ENCODE data around the gene CFH.

CFH gene

GRCh38 chr1:196651079-196651478 lies 764 bp upstream of the CFH start:
- Mint-ChIP-seq H3K36me3 (no peaks in the 10 kb centered on the region), H3K9me3 (ENCODE audit: low read depth) (no peaks in the 10 kb centered on the region), H3K27me3 (peaks cover 2% of the 10 kb centered on the region), H3K4me1 (ENCODE audit: low read depth) (peaks cover 12% of the 10 kb centered on the region), H3K27ac (no peak overlapping the region), H3K4me3 (no peak overlapping the region)

DNA sequence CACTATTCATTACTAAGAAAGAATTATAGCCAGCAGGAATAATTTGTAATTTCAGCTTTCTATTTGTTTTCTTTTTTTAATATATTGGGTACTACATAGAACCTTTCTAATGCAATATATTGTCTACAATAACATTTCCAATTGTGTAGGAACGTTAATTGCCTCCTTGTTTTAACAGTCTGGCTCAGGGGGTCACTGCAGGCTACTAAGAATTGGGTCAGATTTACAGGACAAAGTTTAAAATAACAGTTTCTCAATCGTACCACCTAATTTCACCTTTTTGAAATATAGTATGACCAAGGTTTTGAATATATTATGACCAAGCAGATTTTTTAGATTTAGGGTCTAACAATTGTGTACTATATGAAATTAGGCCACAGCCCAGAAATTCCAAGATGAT lies 2.4 kb downstream of the CFH start:
- H3K9me3 Mint-ChIP-seq (ENCODE audit: low read depth) = no peaks in the 10 kb centered on the region
- no peaks in the 10 kb centered on the region for H3K36me3 Mint-ChIP-seq
- H3K27ac Mint-ChIP-seq = no peak overlapping the region
- peaks cover 12% of the 10 kb centered on the region for H3K4me1 Mint-ChIP-seq (ENCODE audit: low read depth)
- peaks cover 2% of the 10 kb centered on the region for H3K27me3 Mint-ChIP-seq
- no peak overlapping the region for H3K4me3 Mint-ChIP-seq

DNA sequence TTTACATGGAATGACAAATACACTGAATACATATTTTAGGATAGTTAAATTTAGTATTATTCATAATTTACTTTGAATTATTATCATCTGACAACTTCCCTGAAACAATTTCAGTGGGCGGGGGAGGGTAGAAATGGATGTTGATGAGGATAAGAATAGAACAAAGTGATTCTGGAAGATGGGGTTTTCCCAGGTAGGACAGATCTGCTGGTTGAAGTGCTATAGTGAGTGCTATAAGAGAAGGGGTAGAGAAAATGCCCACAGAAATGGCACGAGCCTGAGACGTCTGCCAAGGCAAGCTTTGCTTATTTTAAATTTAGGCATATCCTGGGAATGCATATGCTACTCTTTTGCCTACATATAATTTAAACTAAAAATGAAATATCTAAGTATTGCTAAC lies 3.2 kb downstream of the CFH start:
- Mint-ChIP-seq H3K27ac (no peak overlapping the region), H3K36me3 (no peaks in the 10 kb centered on the region), H3K27me3 (peaks cover 2% of the 10 kb centered on the region), H3K4me1 (ENCODE audit: low read depth) (peaks cover 12% of the 10 kb centered on the region), H3K4me3 (no peak overlapping the region), H3K9me3 (ENCODE audit: low read depth) (no peaks in the 10 kb centered on the region)

DNA sequence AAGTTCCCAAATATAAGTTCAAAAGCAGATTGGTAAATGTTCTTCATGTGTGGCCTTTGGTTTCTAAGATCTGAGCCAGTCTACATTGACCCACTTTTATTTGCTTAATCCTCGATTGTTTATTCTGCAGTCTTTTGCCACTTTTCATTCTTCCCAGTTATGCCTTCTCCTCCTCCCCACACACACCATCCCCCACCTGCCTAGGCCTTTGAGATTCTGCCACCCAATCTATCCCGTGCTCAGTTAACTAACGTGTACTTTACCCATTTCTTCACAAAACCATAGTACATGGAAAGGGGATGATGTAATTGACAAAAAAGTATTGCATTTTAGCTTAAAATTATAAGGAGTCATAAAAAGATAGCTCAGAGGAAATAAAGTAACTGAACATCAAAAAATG lies 3.7 kb downstream of the CFH start:
- H3K4me1 Mint-ChIP-seq (ENCODE audit: low read depth) = peaks cover 12% of the 10 kb centered on the region
- peaks cover under 1% of the 10 kb centered on the region for H3K27me3 Mint-ChIP-seq
- no peak overlapping the region for H3K27ac Mint-ChIP-seq
- no peaks in the 10 kb centered on the region for H3K36me3 Mint-ChIP-seq
- no peak overlapping the region for H3K4me3 Mint-ChIP-seq
- no peaks in the 10 kb centered on the region for H3K9me3 Mint-ChIP-seq (ENCODE audit: low read depth)

DNA sequence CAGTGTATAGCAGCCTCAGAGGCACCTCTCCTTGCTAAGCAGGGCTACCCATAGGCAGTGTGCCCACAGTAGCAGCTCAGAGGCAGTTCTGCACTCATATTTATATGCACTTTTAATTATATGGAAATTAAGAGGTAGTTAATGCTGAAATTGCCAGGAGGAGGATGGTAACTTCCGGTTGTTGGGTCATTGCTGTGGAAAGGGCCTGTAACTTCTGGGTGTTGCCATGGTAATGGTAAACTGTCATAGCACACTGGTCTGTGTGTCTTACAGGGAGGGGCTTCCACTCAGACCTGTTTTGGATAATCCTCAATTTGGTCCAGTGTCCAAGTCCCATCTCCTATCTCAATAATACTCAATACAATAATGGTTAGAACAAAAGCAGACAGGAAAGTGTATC lies 7.6 kb downstream of the CFH start:
- Mint-ChIP-seq H3K9me3 (ENCODE audit: low read depth) (no peaks in the 10 kb centered on the region), H3K4me3 (no peak overlapping the region), H3K27ac (no peak overlapping the region)

GRCh38 chr1:196660272-196660671 lies 8.4 kb downstream of the CFH start:
- H3K27ac Mint-ChIP-seq = no peak overlapping the region
- no peaks in the 10 kb centered on the region for H3K9me3 Mint-ChIP-seq (ENCODE audit: low read depth)
- H3K4me3 Mint-ChIP-seq = no peak overlapping the region
- no peaks in the 10 kb centered on the region for H3K4me1 Mint-ChIP-seq (ENCODE audit: low read depth)
- no peaks in the 10 kb centered on the region for H3K27me3 Mint-ChIP-seq
- H3K36me3 Mint-ChIP-seq = no peaks in the 10 kb centered on the region

More for the DNA sequence above, 7.6 kb downstream of the CFH start:
- no peaks in the 10 kb centered on the region for H3K4me1 Mint-ChIP-seq (ENCODE audit: low read depth)
- H3K27me3 Mint-ChIP-seq = no peaks in the 10 kb centered on the region
- H3K36me3 Mint-ChIP-seq = no peaks in the 10 kb centered on the region

DNA sequence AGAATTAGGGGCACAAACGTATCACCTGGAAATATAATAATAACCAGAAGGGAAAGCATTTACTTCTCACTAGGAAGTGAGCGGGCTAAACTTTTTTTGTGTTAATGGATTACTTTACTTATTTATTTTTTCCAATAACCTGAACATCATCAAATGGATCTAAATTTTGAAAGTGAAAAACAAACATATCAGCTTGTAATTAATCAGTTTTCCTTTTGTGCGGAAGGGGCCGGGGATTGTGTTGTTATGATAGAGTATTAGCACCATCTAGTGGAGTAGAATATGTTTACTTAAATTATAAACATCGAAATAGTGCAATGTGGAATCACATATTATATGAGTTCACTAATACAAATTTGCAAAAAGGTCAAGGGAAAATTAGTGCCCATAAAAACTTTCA lies 9.0 kb downstream of the CFH start:
- no peaks in the 10 kb centered on the region for H3K9me3 Mint-ChIP-seq (ENCODE audit: low read depth)
- no peak overlapping the region for H3K27ac Mint-ChIP-seq
- no peaks in the 10 kb centered on the region for H3K36me3 Mint-ChIP-seq
- H3K27me3 Mint-ChIP-seq = no peaks in the 10 kb centered on the region
- no peaks in the 10 kb centered on the region for H3K4me1 Mint-ChIP-seq (ENCODE audit: low read depth)
- no peak overlapping the region for H3K4me3 Mint-ChIP-seq

GRCh38 chr1:196661345-196661744 lies 9.5 kb downstream of the CFH start:
- Mint-ChIP-seq H3K27ac (no peak overlapping the region), H3K4me3 (no peak overlapping the region), H3K9me3 (ENCODE audit: low read depth) (no peaks in the 10 kb centered on the region), H3K36me3 (no peaks in the 10 kb centered on the region), H3K4me1 (ENCODE audit: low read depth) (no peaks in the 10 kb centered on the region), H3K27me3 (no peaks in the 10 kb centered on the region)

- no peaks in the 10 kb centered on the region for H3K4me1 Mint-ChIP-seq (ENCODE audit: low read depth)
- H3K9me3 Mint-ChIP-seq (ENCODE audit: low read depth) = no peaks in the 10 kb centered on the region
- no peak overlapping the region for H3K4me3 Mint-ChIP-seq
- no peaks in the 10 kb centered on the region for H3K36me3 Mint-ChIP-seq
- H3K27me3 Mint-ChIP-seq = no peaks in the 10 kb centered on the region
- no peak overlapping the region for H3K27ac Mint-ChIP-seq
Observed at GRCh38 chr1:196667131-196667530, 15.3 kb downstream of the CFH start.

GRCh38 chr1:196669051-196669450 lies 17.2 kb downstream of the CFH start:
- Mint-ChIP-seq H3K27ac (no peak overlapping the region), H3K9me3 (ENCODE audit: low read depth) (no peaks in the 10 kb centered on the region), H3K4me3 (no peak overlapping the region), H3K27me3 (no peaks in the 10 kb centered on the region), H3K36me3 (no peaks in the 10 kb centered on the region), H3K4me1 (ENCODE audit: low read depth) (no peaks in the 10 kb centered on the region)

- H3K4me1 Mint-ChIP-seq (ENCODE audit: low read depth) = no peaks in the 10 kb centered on the region
- no peaks in the 10 kb centered on the region for H3K36me3 Mint-ChIP-seq
- H3K4me3 Mint-ChIP-seq = no peak overlapping the region
- no peak overlapping the region for H3K27ac Mint-ChIP-seq
- H3K27me3 Mint-ChIP-seq = no peaks in the 10 kb centered on the region
- no peaks in the 10 kb centered on the region for H3K9me3 Mint-ChIP-seq (ENCODE audit: low read depth)
Observed at GRCh38 chr1:196669693-196670092, 17.9 kb downstream of the CFH start.

DNA sequence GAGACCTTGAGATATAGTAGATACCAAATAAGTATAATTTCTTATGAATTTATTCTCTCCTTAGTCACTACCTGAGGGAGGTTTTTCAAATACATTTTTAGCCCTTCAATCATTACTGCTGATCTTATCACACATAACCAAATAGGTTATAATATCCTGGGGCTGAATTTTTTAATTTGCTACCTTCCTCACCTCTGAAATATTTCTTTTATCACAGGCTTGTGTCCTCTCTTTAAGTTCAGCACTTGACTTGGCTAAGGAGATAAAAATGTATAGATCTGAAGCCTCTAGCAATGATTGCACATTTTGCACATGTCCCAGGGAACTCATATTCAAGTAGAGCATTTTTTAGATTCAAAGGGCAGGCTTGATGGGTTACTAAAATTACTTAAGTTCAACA lies 23.1 kb downstream of the CFH start:
- Mint-ChIP-seq H3K27ac (no peak overlapping the region), H3K36me3 (no peaks in the 10 kb centered on the region)

DNA sequence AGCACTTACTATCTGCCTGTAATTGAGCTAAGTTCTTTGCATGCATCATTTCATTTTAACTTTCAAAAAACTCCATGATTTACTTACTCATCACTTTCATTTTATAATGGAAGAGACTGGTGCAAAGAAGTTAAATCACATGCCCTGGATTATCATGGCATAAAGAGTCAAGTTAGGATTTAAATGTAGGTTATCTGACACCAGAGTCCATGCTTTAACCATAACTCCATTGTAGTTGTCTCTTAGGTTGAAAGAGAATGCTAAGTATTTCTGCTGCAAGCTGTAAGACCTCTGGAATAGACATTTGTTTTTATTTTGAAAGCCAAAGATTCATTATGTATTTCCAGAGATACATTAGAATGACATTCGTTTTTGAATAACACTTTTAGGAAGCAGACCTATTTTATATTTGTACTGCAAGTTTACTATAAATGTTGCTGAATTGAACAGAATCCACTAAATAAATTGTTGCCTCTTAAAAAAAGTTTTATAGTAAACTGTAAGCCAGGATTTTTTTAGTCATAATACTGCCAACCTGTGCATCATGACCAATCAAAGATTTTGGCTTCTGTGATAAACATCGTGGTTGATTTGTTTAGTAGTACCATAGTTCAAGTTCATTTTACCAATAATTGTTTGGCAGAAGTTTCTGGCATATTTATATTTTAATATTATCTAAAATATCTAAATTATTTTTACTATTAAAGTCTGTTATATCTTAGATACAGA lies 26.1 kb downstream of the CFH start:
- Mint-ChIP-seq H3K27me3 (no peaks in the 10 kb centered on the region), H3K27ac (no peak overlapping the region), H3K36me3 (no peaks in the 10 kb centered on the region), H3K4me3 (no peak overlapping the region), H3K9me3 (ENCODE audit: low read depth) (no peaks in the 10 kb centered on the region), H3K4me1 (ENCODE audit: low read depth) (no peaks in the 10 kb centered on the region)

More for the DNA sequence above, 23.1 kb downstream of the CFH start:
- Mint-ChIP-seq H3K9me3 (ENCODE audit: low read depth) (no peaks in the 10 kb centered on the region), H3K4me3 (no peak overlapping the region), H3K4me1 (ENCODE audit: low read depth) (no peaks in the 10 kb centered on the region), H3K27me3 (no peaks in the 10 kb centered on the region)

DNA sequence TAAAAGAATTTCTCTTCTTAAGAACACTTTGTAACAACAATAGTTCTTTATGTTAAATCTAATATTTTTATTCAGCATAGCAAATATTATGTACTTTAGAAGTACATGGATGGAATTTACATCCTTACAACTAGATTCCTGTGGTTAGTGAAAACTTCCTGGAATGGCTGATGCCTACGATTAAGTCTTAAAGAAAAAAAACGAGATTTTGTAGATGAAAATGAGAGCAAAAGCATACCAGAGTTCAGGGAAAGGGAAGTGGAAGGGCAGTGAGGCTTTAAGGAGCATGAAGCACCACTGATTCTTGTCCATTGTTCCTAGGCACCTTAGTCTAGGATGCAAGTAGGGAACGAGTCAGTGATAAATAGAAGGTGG lies 26.7 kb downstream of the CFH start:
- Mint-ChIP-seq H3K27me3 (no peaks in the 10 kb centered on the region), H3K27ac (no peak overlapping the region), H3K4me3 (no peak overlapping the region), H3K4me1 (ENCODE audit: low read depth) (no peaks in the 10 kb centered on the region), H3K36me3 (no peaks in the 10 kb centered on the region), H3K9me3 (ENCODE audit: low read depth) (no peaks in the 10 kb centered on the region)

DNA sequence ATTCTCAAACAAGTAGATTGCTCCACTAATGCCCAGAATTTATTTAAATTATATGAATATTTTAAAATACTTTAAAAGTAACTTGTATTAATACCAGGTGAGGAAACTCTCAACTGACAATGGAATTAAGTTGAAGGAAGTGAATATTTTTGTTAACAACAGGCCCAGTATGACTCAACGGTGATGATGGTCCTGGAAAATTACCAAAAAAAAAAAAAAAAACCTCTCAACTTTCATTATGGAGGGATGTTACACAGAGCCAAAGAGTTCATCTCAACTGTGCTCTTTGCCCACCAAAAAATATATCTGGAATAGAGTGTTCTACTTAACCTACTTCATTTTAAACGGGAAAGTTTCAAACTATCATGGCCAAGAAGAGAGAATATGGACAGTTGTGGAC lies 28.3 kb downstream of the CFH start:
- Mint-ChIP-seq H3K27me3 (no peaks in the 10 kb centered on the region), H3K4me3 (no peak overlapping the region), H3K36me3 (no peaks in the 10 kb centered on the region), H3K27ac (no peak overlapping the region), H3K9me3 (ENCODE audit: low read depth) (no peaks in the 10 kb centered on the region), H3K4me1 (ENCODE audit: low read depth) (no peaks in the 10 kb centered on the region)

- Mint-ChIP-seq H3K27me3 (no peaks in the 10 kb centered on the region), H3K4me1 (ENCODE audit: low read depth) (no peaks in the 10 kb centered on the region), H3K9me3 (ENCODE audit: low read depth) (no peaks in the 10 kb centered on the region), H3K27ac (no peak overlapping the region), H3K4me3 (no peak overlapping the region), H3K36me3 (no peaks in the 10 kb centered on the region)
Observed at GRCh38 chr1:196684476-196684875, 32.6 kb downstream of the CFH start.
